Panc1 (cell line): ENCODE results near the gene JAZF1.

ENCODE experiments used
- POLR2AphosphoS5 ChIP-seq: IDR thresholded peaks from 2 replicates; pipeline ENCODE4 v1.6.1; 2012; ENCODE audit warnings: mild to moderate bottlenecking, low read depth, low read length, moderate library complexity
- SIN3A ChIP-seq: IDR thresholded peaks from 2 replicates; pipeline ENCODE4 v1.6.1; 2012; ENCODE audit warnings: low read depth, mild to moderate bottlenecking, low read length, moderate library complexity, borderline replicate concordance; ENCODE audit not compliant: insufficient read depth
- TCF7L2 ChIP-seq: IDR thresholded peaks from 2 replicates; pipeline ENCODE4 v1.6.1; 2011; ENCODE audit warnings: mild to moderate bottlenecking, low read depth, low read length, inconsistent platforms
- TF ChIP-seq, protein P1 (sequence below): fragments of 450-650 bp; IDR thresholded peaks from 2 replicates; pipeline ENCODE4 v1.5.1; 2017; ENCODE audit warnings: mild to moderate bottlenecking
- TF ChIP-seq, protein P2 (sequence below), 2 experiments: IDR thresholded peaks; 2 replicates each; pipeline ENCODE4 v1.6.1; 2011 to 2012; ENCODE audit warnings: low read depth in 2 of 2, control low read depth in 1 of 2, low read length in 1 of 2, mild to moderate bottlenecking in 1 of 2, moderate library complexity in 1 of 2; ENCODE audit not compliant: insufficient read depth in 1 of 2

DNA sequence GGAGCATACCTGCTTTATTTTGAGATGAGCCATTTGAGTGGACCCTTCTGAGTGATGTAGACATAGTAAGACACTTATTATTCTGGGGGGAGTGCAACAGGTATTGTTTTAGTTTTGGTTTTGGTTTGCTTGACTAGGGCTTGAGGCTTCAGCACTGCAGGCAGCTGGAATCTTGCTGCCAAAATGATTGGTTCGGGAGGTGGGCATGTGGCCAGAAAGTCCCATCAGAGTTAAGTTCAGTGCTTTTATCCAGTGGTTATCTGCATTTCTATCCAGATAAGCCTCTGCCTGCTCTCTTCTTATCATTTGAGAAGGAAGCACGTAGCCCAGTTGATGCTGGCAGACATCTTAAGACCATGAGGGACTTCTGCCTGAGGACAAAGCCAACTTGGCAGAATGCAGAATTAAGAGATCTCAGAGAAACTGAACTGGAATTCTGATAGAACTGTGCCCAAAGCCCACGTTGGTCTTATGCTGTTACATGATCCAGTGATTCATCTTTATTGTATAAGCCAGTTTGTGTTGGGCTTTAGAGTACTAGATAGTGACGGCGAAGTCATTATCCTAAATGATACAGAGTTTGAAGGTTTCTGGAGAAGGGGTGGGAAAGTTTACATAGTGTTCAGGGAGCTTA is 9.6 kb upstream of the JAZF1 start:
- TF ChIP-seq, protein P1, sequence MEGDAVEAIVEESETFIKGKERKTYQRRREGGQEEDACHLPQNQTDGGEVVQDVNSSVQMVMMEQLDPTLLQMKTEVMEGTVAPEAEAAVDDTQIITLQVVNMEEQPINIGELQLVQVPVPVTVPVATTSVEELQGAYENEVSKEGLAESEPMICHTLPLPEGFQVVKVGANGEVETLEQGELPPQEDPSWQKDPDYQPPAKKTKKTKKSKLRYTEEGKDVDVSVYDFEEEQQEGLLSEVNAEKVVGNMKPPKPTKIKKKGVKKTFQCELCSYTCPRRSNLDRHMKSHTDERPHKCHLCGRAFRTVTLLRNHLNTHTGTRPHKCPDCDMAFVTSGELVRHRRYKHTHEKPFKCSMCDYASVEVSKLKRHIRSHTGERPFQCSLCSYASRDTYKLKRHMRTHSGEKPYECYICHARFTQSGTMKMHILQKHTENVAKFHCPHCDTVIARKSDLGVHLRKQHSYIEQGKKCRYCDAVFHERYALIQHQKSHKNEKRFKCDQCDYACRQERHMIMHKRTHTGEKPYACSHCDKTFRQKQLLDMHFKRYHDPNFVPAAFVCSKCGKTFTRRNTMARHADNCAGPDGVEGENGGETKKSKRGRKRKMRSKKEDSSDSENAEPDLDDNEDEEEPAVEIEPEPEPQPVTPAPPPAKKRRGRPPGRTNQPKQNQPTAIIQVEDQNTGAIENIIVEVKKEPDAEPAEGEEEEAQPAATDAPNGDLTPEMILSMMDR: no peak
- TF ChIP-seq POLR2AphosphoS5 (no peak), TCF7L2 (no peak), SIN3A (no peak)
- TF ChIP-seq, protein P2, sequence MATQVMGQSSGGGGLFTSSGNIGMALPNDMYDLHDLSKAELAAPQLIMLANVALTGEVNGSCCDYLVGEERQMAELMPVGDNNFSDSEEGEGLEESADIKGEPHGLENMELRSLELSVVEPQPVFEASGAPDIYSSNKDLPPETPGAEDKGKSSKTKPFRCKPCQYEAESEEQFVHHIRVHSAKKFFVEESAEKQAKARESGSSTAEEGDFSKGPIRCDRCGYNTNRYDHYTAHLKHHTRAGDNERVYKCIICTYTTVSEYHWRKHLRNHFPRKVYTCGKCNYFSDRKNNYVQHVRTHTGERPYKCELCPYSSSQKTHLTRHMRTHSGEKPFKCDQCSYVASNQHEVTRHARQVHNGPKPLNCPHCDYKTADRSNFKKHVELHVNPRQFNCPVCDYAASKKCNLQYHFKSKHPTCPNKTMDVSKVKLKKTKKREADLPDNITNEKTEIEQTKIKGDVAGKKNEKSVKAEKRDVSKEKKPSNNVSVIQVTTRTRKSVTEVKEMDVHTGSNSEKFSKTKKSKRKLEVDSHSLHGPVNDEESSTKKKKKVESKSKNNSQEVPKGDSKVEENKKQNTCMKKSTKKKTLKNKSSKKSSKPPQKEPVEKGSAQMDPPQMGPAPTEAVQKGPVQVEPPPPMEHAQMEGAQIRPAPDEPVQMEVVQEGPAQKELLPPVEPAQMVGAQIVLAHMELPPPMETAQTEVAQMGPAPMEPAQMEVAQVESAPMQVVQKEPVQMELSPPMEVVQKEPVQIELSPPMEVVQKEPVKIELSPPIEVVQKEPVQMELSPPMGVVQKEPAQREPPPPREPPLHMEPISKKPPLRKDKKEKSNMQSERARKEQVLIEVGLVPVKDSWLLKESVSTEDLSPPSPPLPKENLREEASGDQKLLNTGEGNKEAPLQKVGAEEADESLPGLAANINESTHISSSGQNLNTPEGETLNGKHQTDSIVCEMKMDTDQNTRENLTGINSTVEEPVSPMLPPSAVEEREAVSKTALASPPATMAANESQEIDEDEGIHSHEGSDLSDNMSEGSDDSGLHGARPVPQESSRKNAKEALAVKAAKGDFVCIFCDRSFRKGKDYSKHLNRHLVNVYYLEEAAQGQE (IDR thresholded peaks at IDR 0.05; ENCODE audit: insufficient read depth in 1 of 2, low read depth in 2 of 2, low read length in 1 of 2): no peak
